T-helper 2 cell treated with Interferon-gamma antibody and Interleukin-4, amounts not matched to agents 100 ng/mL and 5 ng/mL, for 36 hours (primary cell): ENCODE data around the gene HPN. TPM values are rescaled to one million over a fixed set of nuclear protein-coding genes. Genes with fewer than 3 reads are reported as not detected.
"Not testable (repeated sequence)": the region's sequence is repeated elsewhere in the genome, so short reads cannot be mapped to it uniquely, and the experiment has no call there.

Source experiments
- intact Hi-C: fragments of 100-400 bp; cut with micrococcal nuclease; formaldehyde crosslinking; loops from one replicate; pipeline ENCODE4 v1.15.1; 2023
- total RNA-seq: library from RNA; stranded (reverse); gene quantifications from 2 replicates; pipeline ENCODE4 v1.2.3, GENCODE V29; 2022

HPN gene
- total RNA-seq, 1 donor from 2014 or later = not detected

DNA sequence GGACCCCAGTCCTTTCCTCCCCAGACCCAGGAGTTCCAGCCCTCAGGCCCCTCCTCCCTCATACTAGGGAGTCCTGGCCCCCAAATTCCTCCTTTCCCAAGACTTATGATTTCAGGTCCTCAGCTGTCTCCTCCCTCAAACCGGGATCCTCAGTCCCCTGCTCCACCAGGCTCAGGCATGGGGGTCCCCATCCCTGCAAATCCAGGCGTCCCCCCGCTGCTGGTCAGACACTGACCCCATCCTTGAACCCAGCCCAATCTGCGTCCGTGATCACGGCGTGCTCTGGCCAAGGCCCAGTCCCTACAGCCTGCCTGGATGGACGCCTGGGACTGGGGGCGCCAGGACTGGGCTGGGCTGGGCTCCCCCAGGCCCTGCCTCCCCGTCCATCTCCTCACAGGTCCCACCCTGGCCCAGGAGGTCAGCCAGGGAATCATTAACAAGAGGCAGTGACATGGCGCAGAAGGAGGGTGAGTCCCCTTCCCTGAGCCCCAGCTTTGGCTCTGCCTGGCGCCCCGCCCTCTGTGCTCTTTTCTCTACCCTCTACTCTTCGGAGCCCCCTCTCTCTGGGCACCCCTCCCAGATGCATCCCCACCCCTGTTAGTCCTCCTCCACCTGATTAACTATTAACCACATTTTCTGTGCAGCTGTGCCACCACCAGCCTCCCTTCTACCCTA is 672 bp downstream of the HPN start:
- intact Hi-C loops = no loop called here

DNA sequence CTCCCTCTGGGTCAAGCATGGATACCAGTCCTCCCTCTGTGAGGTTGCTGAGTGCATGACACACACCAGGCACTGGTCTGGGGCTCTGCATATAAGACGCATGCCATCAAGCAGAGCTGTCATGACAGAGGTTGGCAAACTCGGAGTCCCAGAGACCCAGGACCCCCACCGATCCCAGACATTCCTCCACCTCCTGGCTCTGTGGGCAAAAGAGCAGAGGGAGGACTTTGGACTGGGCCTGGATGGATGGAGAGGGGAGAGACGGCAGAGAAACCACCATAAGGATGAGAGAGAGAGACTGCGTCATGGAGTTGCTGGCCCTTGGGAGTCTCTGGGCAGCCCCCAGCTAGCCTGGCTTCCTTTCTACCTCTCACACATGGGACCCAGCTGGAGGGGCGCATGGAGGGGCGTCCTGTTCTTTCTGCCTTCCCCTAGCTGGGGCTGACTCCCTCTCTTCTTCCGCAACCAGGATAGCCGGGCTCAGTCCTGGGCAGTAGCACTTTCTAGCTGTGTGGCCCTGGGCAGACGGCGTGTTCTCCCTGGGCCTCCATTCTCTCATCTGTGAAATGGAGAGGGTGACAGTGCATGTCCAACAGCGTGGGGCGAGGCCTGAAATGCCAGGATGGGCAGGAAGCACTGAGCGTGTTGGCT is 1.6 kb downstream of the HPN start:
- intact Hi-C loops = no loop called here

DNA sequence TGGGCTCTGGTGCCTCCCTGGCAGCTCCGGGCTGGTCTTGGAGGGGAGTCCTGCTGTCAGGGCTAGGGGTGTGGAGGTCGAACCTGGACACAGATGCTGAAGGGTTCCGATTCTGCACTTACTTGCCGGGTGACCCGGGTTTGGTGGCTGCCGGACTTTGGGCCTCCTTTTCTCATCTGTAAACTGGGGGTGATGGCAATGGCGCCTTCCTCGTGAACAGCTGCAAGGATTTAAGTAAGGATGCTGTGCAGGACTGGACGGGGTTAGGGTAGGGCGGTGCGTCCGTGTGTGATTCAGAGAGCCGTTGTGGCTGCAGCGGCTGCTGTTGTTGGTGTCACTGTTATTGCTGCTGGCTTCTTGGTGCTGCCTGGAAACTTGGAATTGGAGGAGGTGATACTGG is 2.4 kb downstream of the HPN start:
- intact Hi-C loops = no loop called here

DNA sequence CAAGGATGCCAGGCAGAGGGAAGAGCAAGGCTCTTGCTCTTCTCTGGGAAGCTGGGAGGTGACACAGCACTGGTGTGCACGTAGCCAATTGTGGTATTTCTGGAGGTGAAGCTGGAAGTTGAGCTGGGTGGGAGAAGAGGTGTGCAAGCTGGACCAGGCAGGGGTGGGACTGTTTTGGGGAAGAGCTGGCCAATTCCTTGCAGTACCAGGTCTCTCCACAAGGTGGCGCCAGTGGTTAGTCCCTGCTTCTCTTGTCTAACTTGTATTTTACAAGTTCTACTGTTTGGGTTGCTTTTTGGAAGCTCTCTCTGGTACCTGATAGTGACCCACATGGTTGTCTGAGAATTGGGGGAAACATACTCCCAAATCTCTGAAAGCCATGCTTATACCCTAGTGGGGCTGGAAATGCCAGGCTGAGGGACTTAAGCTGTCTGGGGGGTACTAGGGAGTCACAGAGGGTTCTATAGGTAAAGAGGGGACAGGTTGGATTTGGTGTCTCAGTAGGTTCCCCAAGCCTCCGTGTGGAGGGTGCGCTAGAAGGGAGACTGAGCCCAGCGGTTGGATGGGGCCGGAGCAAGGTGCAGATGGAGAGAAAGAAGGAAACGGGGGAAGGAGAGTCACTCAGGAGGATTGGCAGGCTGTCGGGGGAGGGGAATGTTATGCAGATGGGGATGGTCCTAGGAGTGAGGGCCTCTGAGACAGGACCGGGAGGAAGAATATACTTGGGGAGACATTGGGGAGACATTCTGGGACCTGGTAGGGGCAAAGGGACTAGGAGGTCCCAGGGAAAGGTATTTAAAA is 3.0 kb downstream of the HPN start:
- intact Hi-C loops = no loop called here

GRCh38 chr19:35045667-35046300 is 4.3 kb downstream of the HPN start:
- intact Hi-C loops = no loop called here

- intact Hi-C loops = no loop called here
Observed at GRCh38 chr19:35046461-35046860, 4.9 kb downstream of the HPN start.

DNA sequence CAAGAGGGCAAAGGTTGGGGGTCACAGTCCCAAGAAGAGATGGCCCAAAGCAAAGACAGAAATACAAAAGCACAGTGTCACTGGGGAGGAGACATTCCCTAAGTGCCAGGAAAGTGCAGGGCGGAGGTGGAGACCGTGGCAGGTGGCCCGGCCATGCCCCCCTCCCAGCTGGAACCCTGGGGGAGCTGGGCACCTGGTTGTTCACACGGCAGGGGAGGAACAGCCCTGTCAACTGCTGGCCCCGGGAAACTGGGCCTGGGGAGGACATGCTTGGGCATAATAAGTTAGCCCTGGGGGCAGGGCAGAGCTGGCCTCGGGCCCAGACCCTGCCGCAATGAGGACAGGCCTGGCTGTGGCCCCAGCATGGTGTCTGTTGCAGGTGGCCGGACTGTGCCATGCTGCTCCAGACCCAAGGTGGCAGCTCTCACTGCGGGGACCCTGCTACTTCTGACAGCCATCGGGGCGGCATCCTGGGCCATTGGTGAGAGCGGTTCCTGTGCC is 7.4 kb downstream of the HPN start:
- intact Hi-C loops = no loop called here

- intact Hi-C loops = no loop called here
Observed at GRCh38 chr19:35049456-35049855, 7.9 kb downstream of the HPN start.

DNA sequence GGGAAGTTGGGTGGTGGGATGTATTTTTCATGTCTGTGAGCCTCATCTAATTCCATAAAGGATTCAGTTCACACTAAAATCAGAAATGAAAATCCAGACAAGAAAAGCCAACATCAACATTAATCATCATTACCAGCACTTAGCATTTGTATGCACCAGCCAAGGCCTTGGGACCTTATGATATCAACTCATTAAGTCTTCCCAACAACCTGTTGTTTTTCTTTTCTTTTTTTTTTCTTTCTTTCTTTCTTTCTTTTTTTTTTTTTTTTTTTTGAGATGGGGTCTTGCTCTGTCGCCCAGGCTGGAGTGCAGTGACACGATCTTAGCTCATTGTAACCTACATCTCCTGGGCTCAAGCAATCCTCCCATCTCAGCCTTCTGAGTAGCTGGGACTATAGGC is 9.1 kb downstream of the HPN start:
- intact Hi-C loops = not testable (repeated sequence)

DNA sequence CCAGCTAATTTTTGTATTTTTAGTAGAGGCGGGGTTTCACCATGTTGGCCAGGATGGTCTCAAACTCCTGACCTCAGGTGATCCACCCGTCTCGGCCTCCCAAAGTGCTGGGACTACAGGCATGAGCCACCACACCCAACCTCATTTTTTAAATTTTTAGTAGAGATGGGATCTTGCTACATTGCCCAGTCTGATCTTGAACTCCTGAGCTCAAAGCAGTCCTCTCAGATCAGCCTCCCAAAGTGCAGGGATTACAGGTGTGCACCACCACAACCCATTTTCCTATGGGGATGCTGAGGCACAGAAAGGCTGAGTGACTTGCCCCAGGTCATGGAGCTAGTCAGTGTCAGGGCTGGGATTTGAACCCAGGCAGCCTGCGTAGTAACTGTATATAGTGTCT is 9.7 kb downstream of the HPN start:
- intact Hi-C loops = not testable (repeated sequence)

DNA sequence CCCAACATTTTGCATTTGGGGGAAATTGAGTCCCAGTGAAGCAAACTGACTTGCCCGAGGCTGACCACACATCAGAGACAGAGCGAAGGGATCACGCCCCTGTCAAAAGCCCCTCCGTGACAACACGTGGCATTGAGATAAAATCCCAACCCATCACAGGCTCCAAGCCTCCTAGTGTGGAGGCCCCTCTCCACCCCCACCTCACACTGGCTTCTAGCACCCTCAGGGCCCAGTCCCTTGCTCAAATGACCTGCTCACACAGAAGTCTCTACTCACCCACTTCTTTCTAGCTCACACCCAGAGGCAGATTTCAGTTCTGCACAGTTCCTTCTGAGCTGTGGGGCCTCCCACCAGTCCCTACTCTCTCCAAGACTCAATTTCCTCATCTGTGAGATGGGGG is 10.3 kb downstream of the HPN start:
- intact Hi-C loops = no loop called here

DNA sequence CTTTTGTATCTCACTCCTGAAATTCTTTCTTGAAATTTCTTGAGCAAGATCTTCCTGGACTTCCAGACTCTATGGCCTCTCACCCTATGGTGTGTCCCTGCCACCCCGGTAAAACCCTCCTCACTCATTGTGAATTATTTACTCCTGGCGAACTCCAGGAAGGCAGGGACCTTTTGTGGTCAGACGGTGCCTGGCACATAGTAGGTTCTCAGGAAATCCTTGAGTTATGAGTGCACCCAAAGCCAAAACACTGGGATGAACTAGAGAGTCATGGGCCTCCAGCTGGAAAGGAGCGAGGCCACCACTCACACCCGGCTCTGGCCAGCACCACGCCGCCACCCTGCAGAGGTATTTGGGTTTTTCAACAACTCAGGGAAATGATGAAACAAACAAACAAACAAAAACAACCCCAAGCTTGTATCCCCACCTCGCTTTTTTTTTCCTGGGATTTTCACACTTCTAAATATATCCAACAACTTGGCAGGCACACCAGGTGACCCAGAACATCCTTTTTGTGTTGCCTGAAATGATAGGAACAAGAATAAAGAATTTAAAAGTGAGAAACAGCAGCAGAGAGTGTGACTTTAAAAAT is 11.2 kb downstream of the HPN start:
- intact Hi-C loops = no loop called here

- intact Hi-C loops = no loop called here
Observed at GRCh38 chr19:35053667-35054293, 12.3 kb downstream of the HPN start.

- intact Hi-C loops = no loop called here
Observed at GRCh38 chr19:35054626-35055025, 13.1 kb downstream of the HPN start.

- intact Hi-C loops = no loop called here
Observed at GRCh38 chr19:35055715-35056179, 14.2 kb downstream of the HPN start.

DNA sequence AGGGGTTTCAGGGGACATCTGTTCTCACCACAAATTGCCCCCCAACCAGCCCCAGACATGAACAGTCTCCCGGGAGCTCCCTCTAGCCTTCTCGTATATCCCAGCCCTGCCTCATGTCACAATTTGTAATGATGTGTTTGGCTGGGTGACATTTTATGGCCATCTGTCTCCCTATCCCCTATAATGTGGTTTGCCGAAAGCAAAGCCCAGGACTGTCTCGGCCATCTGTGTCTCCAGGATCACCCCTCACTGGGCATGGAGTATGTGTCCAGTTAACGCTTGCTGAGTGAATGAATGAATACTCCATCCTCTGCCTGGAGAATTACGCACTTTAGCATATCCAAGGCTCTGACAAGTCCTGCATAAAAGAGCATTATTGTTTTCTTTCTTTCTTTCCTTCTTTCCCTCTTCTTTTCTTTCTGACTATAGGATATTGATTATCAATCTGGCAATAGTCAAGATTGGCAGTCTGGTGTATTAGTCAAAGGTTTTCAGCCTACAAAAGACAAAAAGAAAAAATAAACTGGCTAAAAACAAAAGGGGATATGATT is 15.1 kb downstream of the HPN start:
- intact Hi-C loops = no loop called here

- intact Hi-C loops = no loop called here
Observed at GRCh38 chr19:35058370-35058769, 16.8 kb downstream of the HPN start.

- intact Hi-C loops = no loop called here
Observed at GRCh38 chr19:35059006-35059798, 17.7 kb downstream of the HPN start.

DNA sequence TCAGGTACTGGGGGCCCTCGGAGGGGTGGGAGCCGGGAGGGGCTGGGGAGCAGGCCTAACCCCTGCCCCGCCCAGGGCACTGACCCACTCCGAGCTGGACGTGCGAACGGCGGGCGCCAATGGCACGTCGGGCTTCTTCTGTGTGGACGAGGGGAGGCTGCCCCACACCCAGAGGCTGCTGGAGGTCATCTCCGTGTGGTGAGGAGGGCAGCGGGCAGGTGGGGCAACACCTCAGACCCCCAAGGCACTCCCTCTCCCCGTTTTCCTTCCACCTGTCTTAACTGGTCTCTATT is 18.2 kb downstream of the HPN start:
- intact Hi-C loops = loop anchor here (10.0 kb wide), 1 partner anchor 155 kb away; no protein-coding TSS in a partner anchor
